Sciatic nerve (tissue), 2 donors: ENCODE data around the gene DYNLT1. TPM values are rescaled to one million over a fixed set of nuclear protein-coding genes. Genes with fewer than 3 reads are reported as not detected.
"Not testable (repeated sequence)": the region's sequence is repeated elsewhere in the genome, so short reads cannot be mapped to it uniquely, and the experiment has no call there.

Source experiments
- ATAC-seq: fragments of 200-7000 bp; cut with Tn5 transposase; one replicate; pipeline ENCODE4 v1.9.1; 2020; ENCODE audit warnings: mild to moderate bottlenecking, moderate library complexity
- DNase-seq: peaks from one replicate; pipeline ENCODE4 v3.0.0-alpha.2; 2020; ENCODE audit warnings: low spot score
- intact Hi-C: fragments of 100-400 bp; cut with DNase I; formaldehyde crosslinking; loops from one replicate; pipeline ENCODE4 v1.14.2; 2022
- total RNA-seq: library from RNA; stranded (reverse); fragmentation: NEBNext Ultra II Directional; extraction: Animal tissue kit (Norgen Biotek cat#: 25700); gene quantifications from one replicate; pipeline ENCODE4 v1.2.1, GENCODE V29; 2021
- donor health status: DM: no; HTN: no; CAD: no.
- donor health status: DM: no; HTN: no; CAD: no.

DYNLT1 gene
- total RNA-seq, 1 donor from 2014 or later: 58.6 TPM

- no peak for DNase-seq
- intact Hi-C loops: no loop called here
- peak; percentile 76 for ATAC-seq
These were observed 22.3 kb upstream of the DYNLT1 start for GRCh38 chr6:158666628-158667359.

GRCh38 chr6:158665332-158665731 is 20.8 kb upstream of the DYNLT1 start:
- DNase-seq: no peak
- ATAC-seq: no peak
- intact Hi-C loops: no loop called here

GRCh38 chr6:158663625-158664165 is 19.2 kb upstream of the DYNLT1 start:
- intact Hi-C loops: no loop called here
- ATAC-seq (no peak), DNase-seq (no peak)

- peak; percentile 76 for ATAC-seq
- intact Hi-C loops: no loop called here
- DNase-seq: no peak
These were observed 18.5 kb upstream of the DYNLT1 start for GRCh38 chr6:158662954-158663624.

GRCh38 chr6:158662607-158662953 is 18.0 kb upstream of the DYNLT1 start:
- DNase-seq: no peak
- intact Hi-C loops: no loop called here
- no peak for ATAC-seq

- DNase-seq (no peak), ATAC-seq (no peak)
- intact Hi-C loops: no loop called here
These were observed 16.7 kb upstream of the DYNLT1 start for GRCh38 chr6:158661156-158661685.

GRCh38 chr6:158660333-158660754 is 15.8 kb upstream of the DYNLT1 start:
- ATAC-seq (no peak), DNase-seq (no peak)
- intact Hi-C loops: no loop called here

GRCh38 chr6:158656986-158657385 is 12.4 kb upstream of the DYNLT1 start:
- DNase-seq, intact Hi-C loops, ATAC-seq: not testable (repeated sequence)

GRCh38 chr6:158655569-158656450 is 11.3 kb upstream of the DYNLT1 start:
- intact Hi-C loops: no loop called here

GRCh38 chr6:158654960-158655489 is 10.5 kb upstream of the DYNLT1 start:
- intact Hi-C loops: no loop called here
- ATAC-seq: no peak

More at GRCh38 chr6:158655569-158656450, 11.3 kb upstream of the DYNLT1 start:
- ATAC-seq (no peak), DNase-seq (no peak)

GRCh38 chr6:158654498-158654897 is 10.0 kb upstream of the DYNLT1 start:
- peak; percentile 71 for DNase-seq
- peak; percentile 85 for ATAC-seq
- intact Hi-C loops: no loop called here

More at GRCh38 chr6:158654960-158655489, 10.5 kb upstream of the DYNLT1 start:
- DNase-seq: no peak

GRCh38 chr6:158653577-158654354 is 9.2 kb upstream of the DYNLT1 start:
- intact Hi-C loops: no loop called here
- ATAC-seq (peak; percentile 69), DNase-seq (no peak)

GRCh38 chr6:158651981-158652737 is 7.6 kb upstream of the DYNLT1 start:
- intact Hi-C loops, DNase-seq, ATAC-seq: not testable (repeated sequence)

GRCh38 chr6:158649289-158650143 is 5.0 kb upstream of the DYNLT1 start, which contains the start of gene SYTL3:
Gene SYTL3 (plus strand): TSS chr6:158650054. CDS start chr6:158663269, 13,215 bp downstream.
- intact Hi-C loops: no loop called here
- ATAC-seq (peak; percentile 61), DNase-seq (peak; percentile 68)

- DNase-seq (peak; percentile 17), ATAC-seq (no peak)
- intact Hi-C loops: no loop called here
These were observed 4.2 kb upstream of the DYNLT1 start for GRCh38 chr6:158648682-158649131.

- intact Hi-C loops: no loop called here
- ATAC-seq (no peak), DNase-seq (no peak)
These were observed 3.0 kb upstream of the DYNLT1 start for GRCh38 chr6:158647501-158647900.
